Esophagus (tissue), 2 donors: ENCODE data around the gene PELI2. TPM values are rescaled to one million over a fixed set of nuclear protein-coding genes. Genes with fewer than 3 reads are reported as not detected.
"Not testable (repeated sequence)": the region's sequence is repeated elsewhere in the genome, so short reads cannot be mapped to it uniquely, and the experiment has no call there.

Experiments
- H3K27ac ChIP-seq, 2 donors: one replicate each; pipeline ENCODE4 v1.5.1; 2013; ENCODE audit warnings: low read depth in 2 of 2, mild to moderate bottlenecking in 2 of 2, inconsistent platforms in 1 of 2, low read length in 1 of 2, moderate library complexity in 1 of 2
- H3K27me3 ChIP-seq, 2 donors: one replicate each; pipeline ENCODE4 v1.6.1; 2013; ENCODE audit warnings: low read length in 2 of 2, control low read depth in 1 of 2, mild to moderate bottlenecking in 1 of 2; ENCODE audit not compliant: insufficient read depth in 2 of 2, control insufficient read depth in 1 of 2
- H3K36me3 ChIP-seq, 2 donors: one replicate each; pipeline ENCODE4 v1.6.1; 2013; ENCODE audit warnings: low read length in 1 of 2; ENCODE audit not compliant: control insufficient read depth in 2 of 2, insufficient read depth in 2 of 2
- H3K4me1 ChIP-seq, 2 donors: one replicate each; pipeline ENCODE4 v1.6.1; 2013; ENCODE audit warnings: low read length in 1 of 2; ENCODE audit not compliant: control insufficient read depth in 2 of 2, insufficient read depth in 2 of 2
- H3K4me3 ChIP-seq, 2 donors: one replicate each; pipeline ENCODE4 v1.5.1; 2013; ENCODE audit warnings: low read length in 2 of 2, mild to moderate bottlenecking in 2 of 2, low read depth in 1 of 2, moderate library complexity in 1 of 2
- H3K9me3 ChIP-seq, 2 donors: one replicate each; pipeline ENCODE4 v1.6.1; 2013; ENCODE audit warnings: mild to moderate bottlenecking in 2 of 2, low read depth in 1 of 2, low read length in 1 of 2, moderate library complexity in 1 of 2; ENCODE audit not compliant: control insufficient read depth in 2 of 2, insufficient read depth in 1 of 2
- WGBS, 2 donors: extraction: QIAGEN DNeasy Blood & Tissue Kit; methylation state at CpG; one replicate each; pipeline ENCODE4 v1.1.7; 2013; 5-methylcytosine and 5-hydroxymethylcytosine counted together
- polyA plus RNA-seq, 2 donors: library from polyadenylated mRNA; stranded (reverse); fragments of 200-250 nt; gene quantifications; one replicate each; pipeline ENCODE4 v1.2.3, GENCODE V29; 2013
- donor health status: healthy with polysubstance abuse.
- donor health status: Bipolar disorder and iron deficiency.

The PELI2 gene
- polyA plus RNA-seq, 2 donors = 0.86 to 1.4 TPM

DNA sequence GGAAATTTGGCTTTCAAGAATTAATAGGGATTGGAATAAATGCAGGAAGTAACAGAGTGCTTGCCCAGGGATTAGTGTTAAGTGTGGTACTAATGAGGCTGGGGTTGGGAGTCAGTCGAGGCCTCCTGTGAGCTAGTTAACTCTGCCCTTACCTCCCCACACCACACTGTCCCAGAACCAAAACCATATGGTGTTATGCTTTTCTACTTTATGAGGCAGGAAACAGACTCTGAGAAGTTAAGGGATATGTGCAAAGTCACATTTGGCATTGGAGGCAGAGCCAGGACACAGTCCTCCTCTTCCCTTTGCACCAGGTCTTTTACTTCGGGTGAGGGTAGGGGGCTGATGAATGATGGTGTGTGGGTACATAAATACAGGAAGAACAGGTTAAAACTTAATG lies 41.9 kb downstream of the PELI2 start:
- H3K9me3 ChIP-seq = no peaks in the 10 kb centered on the region
- H3K4me1 ChIP-seq = no peaks in the 10 kb centered on the region
- 20 to 27% methylated on average over 2 of the region's 2 CpGs for WGBS, 2 donors
- H3K36me3 ChIP-seq = no peaks in the 10 kb centered on the region
- H3K4me3 ChIP-seq = no peak overlapping the region
- H3K27ac ChIP-seq = no peak overlapping the region
- H3K27me3 ChIP-seq = no peaks in the 10 kb centered on the region

DNA sequence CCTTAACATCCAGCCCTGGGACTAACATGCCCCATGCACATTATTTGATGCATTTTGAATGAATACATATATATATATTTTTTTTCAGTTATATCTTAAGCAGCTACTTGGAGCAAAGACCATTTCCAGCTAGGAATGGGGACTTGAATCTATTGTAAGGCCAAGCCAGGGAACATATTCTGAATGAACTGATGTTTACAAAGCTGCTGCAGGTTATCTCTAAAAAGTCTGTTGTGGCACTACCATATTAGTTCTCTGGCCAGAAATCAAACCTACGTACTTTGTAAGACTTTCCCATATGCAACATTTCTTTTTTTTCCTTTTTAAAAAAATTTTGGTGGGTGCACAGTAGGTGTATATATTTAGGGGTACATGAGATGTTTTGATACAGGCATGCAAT lies 43.4 kb downstream of the PELI2 start:
- H3K9me3 ChIP-seq = no peaks in the 10 kb centered on the region
- WGBS, 2 donors = 83 to 94% methylated on average over 1 of the region's 1 CpG
- H3K4me1 ChIP-seq = no peaks in the 10 kb centered on the region
- no peak overlapping the region for H3K4me3 ChIP-seq
- no peaks in the 10 kb centered on the region for H3K36me3 ChIP-seq
- H3K27me3 ChIP-seq = no peaks in the 10 kb centered on the region
- H3K27ac ChIP-seq = no peak overlapping the region

DNA sequence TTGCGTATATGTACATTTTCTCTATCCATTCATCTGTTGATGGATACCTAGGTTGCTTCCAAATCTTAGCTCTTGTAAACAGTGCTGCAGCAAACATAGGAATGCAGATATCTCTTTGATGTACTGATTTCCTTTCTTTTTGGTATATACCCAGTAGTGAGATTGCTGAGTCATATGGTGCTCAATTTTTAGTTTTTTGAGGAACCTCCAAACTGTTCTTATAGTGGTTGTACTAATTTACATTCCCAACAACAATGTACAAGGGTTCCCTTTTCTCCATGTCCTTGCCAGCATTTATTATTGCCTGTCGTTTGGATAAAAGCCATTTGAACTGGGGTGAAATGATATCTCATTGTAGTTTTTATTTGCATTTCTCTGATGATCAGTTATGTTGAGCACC lies 44.3 kb downstream of the PELI2 start:
- 83 to 84% methylated on average over 2 of the region's 2 CpGs for WGBS, 2 donors
- H3K36me3 ChIP-seq = no peaks in the 10 kb centered on the region
- H3K4me1 ChIP-seq = no peaks in the 10 kb centered on the region
- H3K9me3 ChIP-seq = no peaks in the 10 kb centered on the region
- no peaks in the 10 kb centered on the region for H3K27me3 ChIP-seq
- no peak overlapping the region for H3K4me3 ChIP-seq
- no peak overlapping the region for H3K27ac ChIP-seq

DNA sequence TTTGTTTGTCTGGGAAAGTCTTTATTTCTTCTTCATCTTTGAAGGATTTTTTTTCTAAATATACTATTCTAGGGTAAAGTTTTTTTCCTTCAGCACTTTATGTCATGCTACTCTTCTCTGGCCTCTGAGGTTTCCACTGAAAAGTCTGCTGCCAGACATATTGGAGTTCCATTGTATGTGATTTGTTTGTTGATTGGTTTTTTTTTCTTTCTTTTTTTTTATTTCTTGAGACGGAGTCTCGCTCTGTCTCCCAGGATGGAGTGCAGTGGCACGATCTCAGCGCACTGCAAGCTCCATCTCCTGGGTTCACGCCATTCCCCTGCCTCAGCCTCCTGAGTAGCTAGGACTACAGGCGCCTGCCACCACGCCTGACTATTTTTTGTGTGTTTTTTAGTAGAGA lies 48.4 kb downstream of the PELI2 start:
- H3K36me3 ChIP-seq, H3K27ac ChIP-seq, H3K9me3 ChIP-seq, H3K4me1 ChIP-seq, H3K4me3 ChIP-seq, H3K27me3 ChIP-seq: not testable (repeated sequence)
- 98 to 99% methylated on average over 7 of the region's 7 CpGs for WGBS, 2 donors

DNA sequence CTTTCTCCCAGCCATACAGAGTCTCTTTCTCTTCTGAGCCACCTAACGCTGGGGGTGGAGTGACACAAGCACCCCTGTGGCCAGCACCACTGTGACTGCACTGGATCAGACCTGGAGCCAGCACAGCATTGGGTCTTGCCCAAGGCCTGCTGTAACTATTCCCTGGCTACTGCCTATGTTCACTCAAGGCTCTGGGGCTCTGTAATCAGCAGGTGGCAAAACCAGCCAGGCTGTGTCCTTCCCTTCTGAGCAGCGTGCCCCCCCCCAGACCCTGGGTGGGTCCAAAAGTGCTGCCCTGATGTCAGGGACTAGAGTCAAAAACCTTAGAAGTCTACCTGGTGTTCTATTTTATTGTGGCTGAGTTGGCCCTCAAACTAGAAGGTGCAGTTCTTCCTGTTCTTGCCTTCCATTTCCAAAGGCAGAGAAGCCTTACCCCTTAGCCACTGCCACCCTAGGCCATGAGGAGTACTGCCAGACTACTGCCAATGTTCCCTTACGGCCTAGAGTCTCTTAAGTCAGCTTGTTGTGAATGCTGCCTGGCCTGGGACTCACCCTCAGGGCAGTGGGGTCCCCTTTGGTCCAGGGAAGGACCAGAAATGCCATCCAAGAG lies 49.9 kb downstream of the PELI2 start:
- H3K27ac ChIP-seq = peak overlapping the region in 1 of 2 donors; percentile 11
- 54 to 58% methylated on average over 3 of the region's 3 CpGs for whole genome bisulfite sequencing, 2 donors
- no peaks in the 10 kb centered on the region for H3K36me3 ChIP-seq

DNA sequence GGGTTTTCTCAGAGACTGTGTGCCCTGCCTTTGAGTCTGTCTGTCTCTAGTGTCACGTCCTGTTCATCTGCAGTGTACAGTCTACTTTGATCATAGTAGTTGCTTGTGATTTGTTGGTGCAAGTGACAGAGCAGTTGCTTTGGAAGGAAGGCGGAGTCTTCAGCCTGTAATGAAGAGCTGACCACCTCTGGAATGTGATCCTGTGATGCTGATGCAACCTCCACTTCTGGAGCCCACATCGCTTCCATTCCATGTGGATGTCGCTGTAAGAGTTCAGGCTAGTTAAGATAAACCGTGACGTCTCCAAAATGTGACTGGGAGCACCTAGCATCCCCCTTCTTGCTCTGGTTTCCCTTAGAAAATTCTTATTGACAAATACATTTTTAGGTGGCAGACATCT lies 51.8 kb downstream of the PELI2 start:
- no peaks in the 10 kb centered on the region for H3K9me3 ChIP-seq
- H3K4me3 ChIP-seq = no peak overlapping the region
- no peaks in the 10 kb centered on the region for H3K36me3 ChIP-seq
- H3K27ac ChIP-seq = no peak overlapping the region
- WGBS, 2 donors = 91 to 94% methylated on average over 6 of the region's 6 CpGs
- H3K4me1 ChIP-seq = peaks cover 6 to 7% of the 10 kb centered on the region in 2 donors
- no peaks in the 10 kb centered on the region for H3K27me3 ChIP-seq

More for the DNA sequence above, 49.9 kb downstream of the PELI2 start:
- Histone ChIP-seq H3K27me3 (no peaks in the 10 kb centered on the region), H3K4me1 (peaks cover 6 to 7% of the 10 kb centered on the region in 2 donors), H3K9me3 (no peaks in the 10 kb centered on the region), H3K4me3 (no peak overlapping the region)

DNA sequence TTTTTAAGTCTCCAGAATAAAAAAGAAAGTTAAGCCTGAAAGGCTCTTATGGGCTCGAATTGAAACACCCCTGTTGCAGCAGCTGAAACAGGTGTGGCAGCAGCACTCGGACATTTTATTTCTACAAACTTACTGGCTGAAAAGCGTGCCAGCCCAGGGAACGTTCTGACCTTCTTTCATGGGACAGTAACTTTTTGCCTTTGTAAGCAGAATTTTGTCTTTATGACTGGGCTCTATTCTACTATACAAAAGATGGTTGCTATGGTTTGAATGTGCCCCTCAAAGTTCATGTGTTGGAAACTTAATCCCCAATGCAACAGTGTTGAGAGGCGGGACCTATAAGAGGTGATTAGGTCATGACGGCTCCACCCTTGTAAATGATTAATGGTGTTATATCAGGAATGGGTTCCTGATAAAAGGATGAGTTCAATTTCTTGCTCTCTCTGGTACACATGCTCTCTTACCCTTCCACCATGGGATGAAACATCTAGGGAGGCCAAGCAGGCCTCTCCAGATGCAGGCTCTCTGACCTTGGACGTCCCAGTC lies 52.7 kb downstream of the PELI2 start:
- WGBS, 2 donors = 61 to 76% methylated on average over 7 of the region's 7 CpGs
- Histone ChIP-seq H3K27ac (no peak overlapping the region), H3K4me3 (no peak overlapping the region), H3K4me1 (peaks cover 6 to 7% of the 10 kb centered on the region in 2 donors), H3K27me3 (no peaks in the 10 kb centered on the region), H3K9me3 (no peaks in the 10 kb centered on the region), H3K36me3 (no peaks in the 10 kb centered on the region)

DNA sequence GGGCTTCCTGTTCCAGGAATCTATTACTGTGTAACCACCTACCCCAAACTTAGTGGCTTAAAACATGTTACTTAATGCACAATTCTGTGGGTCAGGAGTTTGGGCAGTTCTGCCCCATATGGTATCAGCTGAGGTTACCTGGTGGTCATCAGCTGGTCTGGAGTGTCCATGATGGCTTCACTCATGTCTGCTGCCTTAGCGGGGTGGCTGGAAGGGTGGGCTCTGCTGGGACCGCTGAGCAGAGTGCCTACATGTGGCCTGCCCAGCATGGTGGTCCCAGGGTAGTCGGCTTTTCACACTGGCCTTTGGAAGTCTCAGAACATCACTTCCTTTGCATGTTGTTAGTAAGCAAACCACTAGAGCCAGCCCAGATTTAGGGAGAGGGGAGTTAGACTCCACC lies 53.9 kb downstream of the PELI2 start:
- Histone ChIP-seq H3K4me3 (no peak overlapping the region), H3K27ac (no peak overlapping the region), H3K9me3 (no peaks in the 10 kb centered on the region), H3K27me3 (no peaks in the 10 kb centered on the region), H3K4me1 (peaks cover 6 to 7% of the 10 kb centered on the region in 2 donors), H3K36me3 (no peaks in the 10 kb centered on the region)
- 93 to 94% methylated on average over 3 of the region's 3 CpGs for whole genome bisulfite sequencing, 2 donors

DNA sequence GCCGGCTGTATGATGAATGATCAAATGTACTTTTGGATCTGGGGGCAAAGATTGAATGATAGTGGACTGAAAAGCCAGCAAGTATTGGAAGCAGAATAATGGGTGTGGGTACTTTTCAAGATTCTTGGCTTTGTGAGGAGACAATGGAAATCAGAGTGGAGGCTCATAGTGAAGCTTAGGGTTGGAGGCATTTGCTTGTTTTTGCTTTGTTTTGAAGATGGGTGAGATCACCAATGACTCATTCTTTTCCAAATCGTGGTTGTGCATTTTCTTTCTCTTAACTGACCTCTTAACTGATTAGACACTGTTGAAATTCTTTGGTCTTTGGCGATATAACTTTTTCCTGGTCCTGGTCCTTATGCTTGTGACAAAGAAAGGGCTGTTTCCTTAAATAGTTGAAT lies 54.4 kb downstream of the PELI2 start:
- no peaks in the 10 kb centered on the region for H3K27me3 ChIP-seq
- H3K27ac ChIP-seq = no peak overlapping the region
- no peak overlapping the region for H3K4me3 ChIP-seq
- no peaks in the 10 kb centered on the region for H3K9me3 ChIP-seq
- H3K36me3 ChIP-seq = no peaks in the 10 kb centered on the region
- H3K4me1 ChIP-seq = peaks cover 6 to 7% of the 10 kb centered on the region in 2 donors
- WGBS, 2 donors = 29 to 42% methylated on average over 3 of the region's 3 CpGs

DNA sequence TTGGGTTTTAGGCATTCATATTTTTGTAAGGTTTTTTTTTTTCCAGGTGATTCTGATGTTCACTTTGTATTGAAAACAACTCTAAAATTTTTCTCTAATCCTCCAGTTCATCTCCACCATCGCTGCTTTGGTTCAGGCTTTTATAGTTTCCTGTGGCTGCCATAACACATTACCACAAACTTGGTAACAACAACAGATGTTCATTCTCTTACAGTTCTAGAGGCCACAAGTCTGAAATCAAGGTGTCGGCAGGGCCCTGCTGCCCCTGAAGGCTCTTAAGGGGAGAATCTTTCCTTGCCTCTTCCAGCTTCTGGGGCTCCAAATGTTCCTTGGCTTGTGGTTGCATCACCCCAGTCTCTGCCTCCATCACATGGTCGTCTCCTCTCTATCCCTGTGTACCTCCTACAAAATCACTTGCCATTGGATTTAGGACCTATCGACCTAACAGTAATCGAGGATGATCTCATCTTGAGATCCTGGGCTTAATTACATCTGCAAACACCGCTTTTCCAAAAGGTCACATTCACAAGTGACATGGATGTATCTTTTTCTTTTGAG lies 55.2 kb downstream of the PELI2 start:
- H3K36me3 ChIP-seq = no peaks in the 10 kb centered on the region
- no peaks in the 10 kb centered on the region for H3K27me3 ChIP-seq
- no peaks in the 10 kb centered on the region for H3K9me3 ChIP-seq
- peaks cover under 1 to 3% of the 10 kb centered on the region in 2 donors for H3K4me1 ChIP-seq
- H3K27ac ChIP-seq = no peak overlapping the region
- 90 to 91% methylated on average over 6 of the region's 6 CpGs for WGBS, 2 donors
- no peak overlapping the region for H3K4me3 ChIP-seq
